Measurements from ENCODE around the gene TEX11.

Gene TEX11

GRCh38 chrX:70488856-70489255 lies 419.7 kb downstream of the TEX11 start:
- no peak for DNase-seq

DNA sequence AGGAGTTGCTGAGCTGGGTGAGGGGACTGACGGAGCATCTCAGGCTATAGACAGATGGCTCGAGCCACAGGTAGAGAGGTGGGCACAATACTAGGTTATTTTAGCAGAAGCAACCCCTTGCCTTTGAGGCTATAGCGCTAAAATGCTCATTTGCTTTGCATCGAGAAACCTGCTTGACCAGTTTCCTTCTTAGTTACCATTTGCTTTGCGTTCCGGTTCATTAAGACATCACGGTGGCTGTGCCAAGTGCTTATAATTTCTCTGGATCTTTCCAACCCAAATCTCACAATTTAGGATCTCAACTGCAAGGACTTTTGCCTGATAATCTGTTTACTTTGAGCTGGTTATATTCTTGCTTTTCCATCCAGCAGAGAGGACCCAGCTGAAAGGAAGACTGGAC lies 423.0 kb downstream of the TEX11 start:
- no peak for DNase-seq

DNA sequence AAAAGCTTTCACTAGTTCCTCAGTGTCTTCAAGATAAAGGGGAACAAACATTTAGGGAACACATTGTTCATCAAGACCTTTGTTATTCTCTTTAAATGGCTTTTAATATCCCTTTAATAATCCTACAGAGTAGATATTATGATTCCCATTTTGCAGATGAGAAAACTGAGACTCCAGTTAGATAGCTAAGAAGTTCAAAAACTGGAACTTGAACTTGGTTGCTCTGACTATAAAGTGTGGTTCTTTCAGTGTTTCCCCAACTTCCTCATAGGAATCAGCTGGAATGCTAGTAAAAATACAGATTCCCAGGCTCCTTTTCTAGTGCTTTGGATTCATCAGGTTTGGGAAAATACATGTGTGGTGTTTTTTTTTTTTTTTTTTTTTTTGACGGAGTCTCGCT lies 426.2 kb downstream of the TEX11 start:
- DNase-seq: no peak

GRCh38 chrX:70481471-70482270 lies 426.8 kb downstream of the TEX11 start:
- no peak for DNase-seq

- DNase-seq: no peak
Observed at GRCh38 chrX:70480660-70481018, 427.9 kb downstream of the TEX11 start.

DNA sequence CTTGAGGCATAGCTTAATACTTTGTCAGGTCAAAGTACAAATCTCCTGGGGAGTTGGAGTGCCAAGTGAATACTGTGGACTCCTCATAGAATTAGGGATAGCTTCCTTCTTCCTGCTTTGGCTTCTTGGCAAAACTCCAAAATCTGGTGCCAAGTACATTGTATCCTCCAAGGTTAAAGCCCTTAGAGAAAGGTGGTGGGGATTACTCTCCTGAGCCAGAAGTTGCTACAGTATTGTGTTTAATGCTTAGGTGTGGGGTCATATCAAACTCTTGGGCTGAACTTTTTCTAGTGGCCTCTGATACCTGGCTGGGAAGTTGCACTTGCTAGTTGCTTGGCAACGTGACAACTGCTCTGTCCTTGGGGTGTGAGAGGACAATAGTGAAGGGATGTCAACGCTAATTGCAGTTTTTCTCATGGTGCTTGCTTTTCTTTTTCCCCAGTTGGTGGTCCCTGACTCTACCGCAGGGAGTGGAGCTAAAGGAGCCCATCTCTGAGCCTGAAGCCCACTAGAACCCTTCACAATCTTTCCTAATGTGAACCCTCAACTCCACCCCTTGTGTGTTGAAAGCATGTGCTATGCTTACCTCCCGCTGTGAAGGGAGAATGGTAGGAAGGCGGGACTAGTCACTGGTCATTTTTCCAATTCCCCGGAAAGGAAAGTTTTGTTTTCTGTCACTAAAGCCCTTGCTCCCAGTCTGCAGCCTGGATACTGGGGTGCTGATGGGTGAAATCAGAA lies 428.4 kb downstream of the TEX11 start:
- DNase-seq: peak; percentile 4

GRCh38 chrX:70479247-70479921 lies 429.1 kb downstream of the TEX11 start:
- DNase-seq: peak; percentile 67

All from EL (cell line).